Endodermal cell (in vitro differentiated cells): ENCODE results near the gene PALLD. TPM values are rescaled to one million over a fixed set of nuclear protein-coding genes. Genes with fewer than 3 reads are reported as not detected.
A peak's percentile ranks its signal among the peaks of the same experiment; 100 is the strongest.

Experiments
- DNase-seq: peaks from one replicate; pipeline ENCODE4 v3.0.0-alpha.2; 2017
- H3K27ac ChIP-seq: 2 replicates; pipeline ENCODE4 v1.5.1; 2013; ENCODE audit warnings: mild to moderate bottlenecking, low read depth, low read length, moderate library complexity
- H3K27me3 ChIP-seq: 2 replicates; pipeline ENCODE4 v1.6.1; 2013; ENCODE audit warnings: mild to moderate bottlenecking, low read length, moderate library complexity; ENCODE audit not compliant: insufficient read depth, control insufficient read depth, poor library complexity, severe bottlenecking
- H3K36me3 ChIP-seq: 2 replicates; pipeline ENCODE4 v1.7.0; 2013; ENCODE audit warnings: mild to moderate bottlenecking, low read length, moderate library complexity; ENCODE audit not compliant: control insufficient read depth, insufficient read depth
- H3K4me1 ChIP-seq: one replicate; pipeline ENCODE4 v1.7.0; 2013; ENCODE audit warnings: low read length; ENCODE audit not compliant: control insufficient read depth, insufficient read depth
- H3K4me3 ChIP-seq: 2 replicates; pipeline ENCODE4 v1.5.1; 2013; ENCODE audit warnings: mild to moderate bottlenecking, low read length, moderate library complexity
- H3K9ac ChIP-seq: 2 replicates; pipeline ENCODE4 v1.6.1; 2013; ENCODE audit warnings: mild to moderate bottlenecking, low read length, moderate library complexity; ENCODE audit not compliant: poor library complexity, severe bottlenecking; ENCODE audit errors: extremely low read depth
- H3K9me3 ChIP-seq: 2 replicates; pipeline ENCODE4 v1.6.1; 2013; ENCODE audit warnings: mild to moderate bottlenecking, low read length, moderate library complexity; ENCODE audit not compliant: control insufficient read depth
- H3K27ac Mint-ChIP-seq: 2 replicates; pipeline ENCODE4 v1.8.0; 2020; ENCODE audit warnings: mixed read lengths
- H3K27me3 Mint-ChIP-seq: 2 replicates; pipeline ENCODE4 v1.8.0; 2021; ENCODE audit warnings: mild to moderate bottlenecking, mixed read lengths; ENCODE audit not compliant: insufficient read depth
- H3K36me3 Mint-ChIP-seq: 2 replicates; pipeline ENCODE4 v1.8.0; 2020; ENCODE audit warnings: low read depth, mixed read lengths
- H3K4me1 Mint-ChIP-seq: 2 replicates; pipeline ENCODE4 v1.8.0; 2020; ENCODE audit warnings: mixed read lengths
- H3K4me3 Mint-ChIP-seq: 2 replicates; pipeline ENCODE4 v1.8.0; 2020; ENCODE audit warnings: mild to moderate bottlenecking, moderate library complexity, mixed read lengths
- H3K9me3 Mint-ChIP-seq: 2 replicates; pipeline ENCODE4 v1.8.0; 2020; ENCODE audit warnings: mild to moderate bottlenecking, mixed read lengths
- CTCF ChIP-seq: fragments of 200-600 bp; sonication (generic); conservative IDR thresholded peaks from 2 replicates; pipeline ENCODE4 v1.5.0; 2021; ENCODE audit warnings: antibody characterized with exemption, mild to moderate bottlenecking
- whole genome bisulfite sequencing, 2 experiments: methylation state at CpG; one replicate each; pipeline versions ENCODE4 v1.1.5 to v1.1.7; 2013; ENCODE audit warnings: missing lambda C conversion rate in 2 of 2, mixed read lengths in 1 of 2; ENCODE audit not compliant: insufficient coverage in 1 of 2, insufficient read length in 1 of 2; 5-methylcytosine and 5-hydroxymethylcytosine counted together
- total RNA-seq, 2 donors: library from RNA; stranded (reverse); fragmentation: NEBNext Ultra II Directional in 1 of 2; extraction: Animal tissue kit (Norgen Biotek cat#: 25700) in 1 of 2; gene quantifications; 2 replicates in 1 of 2; 3 replicates in 1 of 2; pipeline ENCODE4 v1.2.1, GENCODE V29; 2021

The PALLD gene
- total RNA-seq, 2 donors from 2014 or later, result 51.8 to 86.7 TPM

GRCh38 chr4:168541266-168541953 is 44.6 kb downstream of the PALLD start:
- DNase-seq, result no peak
- H3K36me3 ChIP-seq, result no peaks in the 10 kb centered on the region
- H3K9me3 Mint-ChIP-seq, result peaks cover 3% of the 10 kb centered on the region
- no peaks in the 10 kb centered on the region for H3K27me3 Mint-ChIP-seq
- H3K9me3 ChIP-seq, result no peaks in the 10 kb centered on the region
- no peak overlapping the region for H3K27ac ChIP-seq
- no peak overlapping the region for H3K4me3 Mint-ChIP-seq
- no peaks in the 10 kb centered on the region for H3K36me3 Mint-ChIP-seq
- H3K4me3 ChIP-seq, result no peak overlapping the region
- H3K4me1 Mint-ChIP-seq, result peaks cover 6% of the 10 kb centered on the region
- no peak for TF ChIP-seq CTCF
- no peaks in the 10 kb centered on the region for H3K27me3 ChIP-seq
- peaks cover 4% of the 10 kb centered on the region for H3K4me1 ChIP-seq
- 87 to 91% methylated on average over 6 of the region's 7 CpGs for WGBS, 2 experiments
- H3K27ac Mint-ChIP-seq, result no peak overlapping the region
- no peak overlapping the region for H3K9ac ChIP-seq

GRCh38 chr4:168549143-168549542 is 52.3 kb downstream of the PALLD start:
- Mint-ChIP-seq H3K4me1 (peaks cover 6% of the 10 kb centered on the region), H3K27me3 (no peaks in the 10 kb centered on the region), H3K9me3 (no peaks in the 10 kb centered on the region), H3K4me3 (no peak overlapping the region), H3K36me3 (no peaks in the 10 kb centered on the region), H3K27ac (no peak overlapping the region)
- Histone ChIP-seq H3K9ac (no peak overlapping the region), H3K36me3 (no peaks in the 10 kb centered on the region), H3K4me3 (no peak overlapping the region), H3K4me1 (no peaks in the 10 kb centered on the region), H3K9me3 (no peaks in the 10 kb centered on the region), H3K27me3 (no peaks in the 10 kb centered on the region), H3K27ac (no peak overlapping the region)
- DNase-seq, result no peak
- 83% methylated on average over 1 to 4 of the region's 4 CpGs for WGBS, 2 experiments
- no peak for TF ChIP-seq CTCF

GRCh38 chr4:168550064-168550766 is 53.4 kb downstream of the PALLD start:
- Mint-ChIP-seq H3K4me3 (no peak overlapping the region), H3K4me1 (peaks cover 6% of the 10 kb centered on the region), H3K9me3 (no peaks in the 10 kb centered on the region), H3K27ac (no peak overlapping the region), H3K27me3 (no peaks in the 10 kb centered on the region), H3K36me3 (no peaks in the 10 kb centered on the region)
- Histone ChIP-seq H3K4me3 (no peak overlapping the region), H3K27me3 (no peaks in the 10 kb centered on the region), H3K4me1 (no peaks in the 10 kb centered on the region), H3K27ac (peak overlapping the region; percentile 32), H3K9me3 (no peaks in the 10 kb centered on the region), H3K9ac (no peak overlapping the region), H3K36me3 (no peaks in the 10 kb centered on the region)
- TF ChIP-seq CTCF, result no peak
- DNase-seq, result no peak
- WGBS, 2 experiments, result 78 to 80% methylated on average over 4 to 5 of the region's 5 CpGs
